DOHH2 (cell line): ENCODE measurements around the gene ARL6IP6.

Experiments used
- H3F3A ChIP-seq: fragments of 200-600 bp; sonication (generic), shearing (Covaris generic); 2 replicates; pipeline ENCODE4 v1.6.0; 2016; ENCODE audit warnings: antibody characterized with exemption, mild to moderate bottlenecking; ENCODE audit not compliant: control insufficient read depth, insufficient read depth
- H3K27ac ChIP-seq: fragments of 200-600 bp; sonication (generic); 2 replicates; pipeline ENCODE4 v1.5.1; 2014; ENCODE audit warnings: low read depth, mild to moderate bottlenecking, low read length, moderate library complexity
- H3K27me3 ChIP-seq: fragments of 200-600 bp; sonication (generic); 2 replicates; pipeline ENCODE4 v1.6.1; 2014; ENCODE audit warnings: mild to moderate bottlenecking, low read length, mixed read lengths; ENCODE audit not compliant: control insufficient read depth
- H3K36me3 ChIP-seq: fragments of 200-600 bp; sonication (generic); 2 replicates; pipeline ENCODE4 v1.6.1; 2014; ENCODE audit warnings: mild to moderate bottlenecking, low read length, moderate library complexity, mixed read lengths; ENCODE audit not compliant: control insufficient read depth
- H3K4me1 ChIP-seq: fragments of 200-600 bp; sonication (generic); 2 replicates; pipeline ENCODE4 v1.6.1; 2014; ENCODE audit warnings: mild to moderate bottlenecking, low read length, mixed read lengths; ENCODE audit not compliant: control insufficient read depth
- H3K4me2 ChIP-seq: fragments of 200-600 bp; sonication (generic); 2 replicates; pipeline ENCODE4 v1.6.0; 2014; ENCODE audit warnings: mild to moderate bottlenecking, low read length, moderate library complexity
- H3K4me3 ChIP-seq: fragments of 200-600 bp; sonication (generic); 2 replicates; pipeline ENCODE4 v1.5.1; 2014; ENCODE audit warnings: mild to moderate bottlenecking, low read length, mixed read lengths
- H3K79me2 ChIP-seq: fragments of 200-600 bp; sonication (generic); 2 replicates; pipeline ENCODE4 v1.6.1; 2014; ENCODE audit warnings: mild to moderate bottlenecking, low read length, mixed read lengths; ENCODE audit not compliant: control insufficient read depth
- H3K9me2 ChIP-seq: fragments of 200-600 bp; sonication (generic); replicated peaks from 2 replicates; pipeline ENCODE4 v1.6.1; 2014; ENCODE audit warnings: mild to moderate bottlenecking, low read length, mixed read lengths; ENCODE audit not compliant: control insufficient read depth
- H3K9me3 ChIP-seq: fragments of 200-600 bp; sonication (generic); 2 replicates; pipeline ENCODE4 v1.6.1; 2014; ENCODE audit warnings: antibody characterized with exemption, low read length, mixed read lengths; ENCODE audit not compliant: control insufficient read depth, insufficient read depth
- H4K20me1 ChIP-seq: fragments of 200-600 bp; sonication (generic); 2 replicates; pipeline ENCODE4 v1.6.0; 2014; ENCODE audit warnings: low read depth, mild to moderate bottlenecking, antibody characterized with exemption, low read length, moderate library complexity; ENCODE audit not compliant: control insufficient read depth, insufficient read depth
- CTCF ChIP-seq: fragments of 200-600 bp; sonication (generic); IDR thresholded peaks from one replicate; pipeline ENCODE4 v1.5.1; 2014; ENCODE audit warnings: antibody characterized with exemption, mild to moderate bottlenecking, low read depth, low read length; ENCODE audit not compliant: poor library complexity, severe bottlenecking
- EZH2phosphoT487 ChIP-seq: fragments of 200-600 bp; sonication (generic); IDR thresholded peaks from 2 replicates; pipeline ENCODE4 v1.6.1; 2017; ENCODE audit warnings: borderline replicate concordance, mild to moderate bottlenecking, antibody characterized with exemption, low read length, moderate library complexity, mixed read lengths

The ARL6IP6 gene

DNA sequence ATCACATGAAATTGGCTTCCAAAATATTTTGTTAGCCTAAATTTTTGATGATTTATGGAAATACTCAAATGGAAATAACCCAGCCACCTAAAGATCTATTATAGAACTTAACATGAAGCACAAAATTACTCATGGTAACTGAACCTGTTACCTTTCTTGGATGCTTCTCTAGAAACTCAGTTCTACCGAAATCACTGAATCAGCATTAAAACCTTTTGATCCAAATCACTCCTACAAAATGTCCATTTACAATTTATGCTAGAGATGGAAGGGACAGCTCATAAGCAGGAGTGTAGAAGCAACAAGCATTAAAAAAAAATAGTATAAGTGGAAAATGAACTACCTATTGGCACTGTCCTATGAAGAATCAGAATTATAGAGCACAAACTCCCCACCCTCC is 3.3 kb upstream of the ARL6IP6 start:
- Histone ChIP-seq H3K36me3 (peaks cover 84% of the 10 kb centered on the region), H3K4me3 (peak overlapping the region; percentile 97), H3K27me3 (no peaks in the 10 kb centered on the region), H3K4me1 (peaks cover 21% of the 10 kb centered on the region), H3K27ac (no peak overlapping the region), H3K9me2 (no peaks in the 10 kb centered on the region), H3F3A (no peaks in the 10 kb centered on the region), H3K4me2 (peak overlapping the region; percentile 74), H4K20me1 (peaks cover 32% of the 10 kb centered on the region), H3K9me3 (no peaks in the 10 kb centered on the region), H3K79me2 (peaks cover 88% of the 10 kb centered on the region)
- no peak for TF ChIP-seq EZH2phosphoT487

DNA sequence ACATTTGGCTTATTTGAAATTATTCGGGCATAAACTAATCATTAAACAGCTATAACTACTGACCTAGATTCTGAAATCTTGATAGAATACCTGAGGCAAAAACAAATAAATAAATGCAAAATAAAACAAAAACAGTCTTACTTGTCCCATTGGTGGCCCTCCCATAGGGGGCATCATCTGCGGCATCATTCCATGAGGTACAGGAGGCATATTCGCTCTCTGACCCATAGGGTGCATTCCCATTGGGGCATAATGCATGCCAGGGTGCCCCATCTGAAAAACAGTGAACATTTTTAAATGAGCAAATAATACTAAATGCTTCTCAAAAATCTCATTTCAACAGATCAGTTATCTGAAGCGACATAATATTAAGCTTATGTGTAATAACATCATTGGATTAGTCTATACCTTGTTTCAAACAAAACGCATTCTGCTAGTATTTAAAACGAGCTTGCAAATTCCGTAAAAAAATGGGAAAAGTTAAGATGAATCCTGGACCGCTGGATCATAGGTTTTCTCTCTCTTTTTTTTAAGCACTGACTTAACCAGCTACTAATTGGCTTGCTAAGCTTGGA is 2.5 kb upstream of the ARL6IP6 start:
- Histone ChIP-seq H3K4me3 (peak overlapping the region; percentile 97), H4K20me1 (peaks cover 31% of the 10 kb centered on the region), H3K9me2 (no peaks in the 10 kb centered on the region), H3K79me2 (peaks cover 88% of the 10 kb centered on the region), H3K36me3 (peaks cover 84% of the 10 kb centered on the region), H3K9me3 (no peaks in the 10 kb centered on the region), H3F3A (no peaks in the 10 kb centered on the region), H3K4me1 (peaks cover 29% of the 10 kb centered on the region), H3K27me3 (no peaks in the 10 kb centered on the region), H3K27ac (no peak overlapping the region), H3K4me2 (peak overlapping the region; percentile 74)
- TF ChIP-seq EZH2phosphoT487, result no peak
- peak; percentile 70 for TF ChIP-seq CTCF

- Histone ChIP-seq H3K36me3 (peaks cover 86% of the 10 kb centered on the region), H3K9me3 (no peaks in the 10 kb centered on the region), H3K9me2 (no peaks in the 10 kb centered on the region), H3K4me2 (peak overlapping the region; percentile 74), H3K4me3 (peak overlapping the region; percentile 97), H3F3A (no peaks in the 10 kb centered on the region), H4K20me1 (peaks cover 31% of the 10 kb centered on the region), H3K4me1 (peaks cover 37% of the 10 kb centered on the region), H3K27me3 (no peaks in the 10 kb centered on the region), H3K27ac (peak overlapping the region; percentile 88), H3K79me2 (peaks cover 88% of the 10 kb centered on the region)
- TF ChIP-seq EZH2phosphoT487 (no peak), CTCF (no peak)
Observed at GRCh38 chr2:152716805-152717227, 1.6 kb upstream of the ARL6IP6 start.

- Histone ChIP-seq H3K79me2 (peaks cover 88% of the 10 kb centered on the region), H3K9me2 (no peaks in the 10 kb centered on the region), H3K4me1 (peaks cover 39% of the 10 kb centered on the region), H3F3A (no peaks in the 10 kb centered on the region), H3K9me3 (no peaks in the 10 kb centered on the region), H3K27me3 (no peaks in the 10 kb centered on the region), H4K20me1 (peaks cover 31% of the 10 kb centered on the region), H3K36me3 (peaks cover 86% of the 10 kb centered on the region), H3K27ac (peak within 1 kb of the TSS; percentile 88), H3K4me2 (peak within 1 kb of the TSS; percentile 77), H3K4me3 (peak within 1 kb of the TSS; percentile 97)
- TF ChIP-seq CTCF (no peak), EZH2phosphoT487 (no peak)
Observed at GRCh38 chr2:152717228-152718075, 968 bp upstream of the ARL6IP6 start, which contains the start of gene PRPF40A. PRPF40A (minus strand) TSS chr2:152717461; CDS start chr2:152717439, 22 bp downstream.
